ENCODE measurements around the gene IZUMO4.

Gene IZUMO4

GRCh38 chr19:2049741-2050348 is 46.9 kb upstream of the IZUMO4 start:
- peak; percentile 58 for DNase-seq (ENCODE audit: low read depth, low spot score)
- no peak for TF ChIP-seq CTCF (IDR thresholded peaks at IDR 0.05; ENCODE audit: low read depth, low read length)
- peak overlapping the region; percentile 93 for H3K4me3 ChIP-seq (ENCODE audit: low read depth, low read length)
- in situ Hi-C loops (cut with HindIII; ENCODE audit: low sequenced_read_pairs): no loop called here

DNA sequence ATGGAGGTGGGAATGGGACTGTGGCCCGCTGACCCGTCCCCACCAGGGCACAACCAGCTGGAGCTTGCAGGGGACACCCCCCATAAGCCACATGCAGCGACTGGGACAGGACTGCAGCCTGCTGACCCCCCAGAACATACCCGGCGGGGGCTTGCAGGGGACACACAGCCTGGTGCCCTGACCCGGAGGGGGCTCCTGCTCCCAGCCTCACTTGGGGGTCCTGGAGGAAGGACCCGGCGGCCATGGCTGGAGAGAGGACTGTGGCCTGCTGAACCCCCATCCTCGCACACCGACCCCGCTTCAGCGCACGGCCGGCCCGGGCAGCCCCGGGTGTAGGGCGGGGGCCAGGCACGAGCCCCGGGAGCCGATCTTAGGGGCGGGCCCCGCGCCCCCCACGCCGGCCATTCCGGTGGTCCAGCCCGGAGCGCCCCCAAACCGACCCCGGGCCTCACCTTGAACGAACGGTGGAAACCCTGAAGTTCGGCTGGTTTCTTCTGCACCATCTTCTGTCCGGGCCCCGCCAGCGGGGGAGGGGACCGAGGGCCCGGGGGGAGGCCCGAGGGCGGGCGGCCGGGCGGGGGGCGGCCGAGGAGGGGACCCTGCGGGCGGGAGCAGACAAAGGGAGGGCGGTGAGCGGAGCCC is 46.2 kb upstream of the IZUMO4 start:
- TF ChIP-seq CTCF (IDR thresholded peaks at IDR 0.05; ENCODE audit: low read depth, low read length): no peak
- peak overlapping the region; percentile 93 for H3K4me3 ChIP-seq (ENCODE audit: low read depth, low read length)
- DNase-seq (ENCODE audit: low read depth, low spot score): no peak
- in situ Hi-C loops (cut with HindIII; ENCODE audit: low sequenced_read_pairs): no loop called here

- H3K4me3 ChIP-seq (ENCODE audit: low read depth, low read length): peak within 1 kb of the TSS; percentile 93
Observed at GRCh38 chr19:2050991-2051772, 45.5 kb upstream of the IZUMO4 start, which contains the start of gene MKNK2. TSS of gene MKNK2 (minus strand) at chr19:2051244. CDS start at chr19:2050851, 393 bp downstream.

GRCh38 chr19:2051773-2052704 is 44.7 kb upstream of the IZUMO4 start:
- H3K4me3 ChIP-seq (ENCODE audit: low read depth, low read length): no peak overlapping the region
- TF ChIP-seq CTCF (IDR thresholded peaks at IDR 0.05; ENCODE audit: low read depth, low read length): no peak
- no peak for DNase-seq (ENCODE audit: low read depth, low spot score)
- in situ Hi-C loops (cut with HindIII; ENCODE audit: low sequenced_read_pairs): no loop called here

More at GRCh38 chr19:2050991-2051772, 45.5 kb upstream of the IZUMO4 start, which contains the start of gene MKNK2:
- in situ Hi-C loops (cut with HindIII; ENCODE audit: low sequenced_read_pairs): no loop called here
- TF ChIP-seq CTCF (IDR thresholded peaks at IDR 0.05; ENCODE audit: low read depth, low read length): peak; percentile 47
- peak; percentile 79 for DNase-seq (ENCODE audit: low read depth, low spot score)

- in situ Hi-C loops (cut with HindIII; ENCODE audit: low sequenced_read_pairs): no loop called here
- H3K4me3 ChIP-seq (ENCODE audit: low read depth, low read length): no peak overlapping the region
- no peak for TF ChIP-seq CTCF (IDR thresholded peaks at IDR 0.05; ENCODE audit: low read depth, low read length)
- DNase-seq (ENCODE audit: low read depth, low spot score): no peak
Observed at GRCh38 chr19:2053601-2054389, 42.9 kb upstream of the IZUMO4 start.
